ENCODE measurements around the gene PRAME. TPM values are rescaled to one million over a fixed set of nuclear protein-coding genes. Genes with fewer than 3 reads are reported as not detected.
"Not testable (repeated sequence)": the region's sequence is repeated elsewhere in the genome, so short reads cannot be mapped to it uniquely, and the experiment has no call there.

Gene PRAME
- under 1 TPM in 5 of 8 experiments, not detected in 3; 0.11 to 0.82 (median 0.66) TPM for total RNA-seq

- WGBS, 10 experiments = 7 to 83% methylated on average over 3 of the region's 32 CpGs; no CpG with 5 or more reads in 8 of the 10 experiments
- no peak within 1 kb of the TSS for H3K4me3 ChIP-seq
- in situ Hi-C loops (cut with MboI; ENCODE audit: low pct_unique_long_range_greater_than_20kb in 2 of 9, low sequenced_read_pairs in 9 of 9, unreplicated experiment in 9 of 9) = no loop called here
- peak in 4 of 8 experiments; percentile 42 to 75 (median 50) for ATAC-seq (replicated peaks in 6 of 8)
- peak within 1 kb of the TSS; percentile 60 to 63 for H3K27ac ChIP-seq
- H3K4me1 ChIP-seq (replicated peaks in 1 of 2) = no peaks in the 10 kb centered on the region
These were observed at the start of gene PRAME for GRCh38 chr22:22558972-22559603. TSS of gene PRAME (minus strand) at chr22:22559265. CDS start at chr22:22556832, 2,433 bp downstream.

GRCh38 chr22:22608022-22608421 lies 49.0 kb upstream of the PRAME start:
- H3K27ac ChIP-seq = peak overlapping the region; percentile 3 to 51
- 33 to 100% (median 71%) methylated on average over 2 to 3 of the region's 3 CpGs; no CpG with 5 or more reads in 5 of the 10 experiments for WGBS, 10 experiments
- H3K4me1 ChIP-seq (replicated peaks in 1 of 2); H3K4me3 ChIP-seq; ATAC-seq (replicated peaks in 6 of 8); in situ Hi-C loops (cut with MboI; ENCODE audit: low pct_unique_long_range_greater_than_20kb in 2 of 9, low sequenced_read_pairs in 9 of 9, unreplicated experiment in 9 of 9): not testable (repeated sequence)

- 96 to 100% (median 98%) methylated on average over 3 of the region's 3 CpGs; no CpG with 5 or more reads in 6 of the 10 experiments for WGBS, 10 experiments
- H3K27ac ChIP-seq = peak overlapping the region in 1 of 2 donors; percentile 46
- no peaks in the 10 kb centered on the region for H3K4me1 ChIP-seq (replicated peaks in 1 of 2)
- ATAC-seq (replicated peaks in 6 of 8) = no peak
- in situ Hi-C loops (cut with MboI; ENCODE audit: low pct_unique_long_range_greater_than_20kb in 2 of 9, low sequenced_read_pairs in 9 of 9, unreplicated experiment in 9 of 9) = no loop called here
- no peak overlapping the region for H3K4me3 ChIP-seq
These were observed 46.0 kb upstream of the PRAME start for GRCh38 chr22:22605074-22605404.

- Histone ChIP-seq H3K4me3 (no peak overlapping the region), H3K4me1 (replicated peaks in 1 of 2) (no peaks in the 10 kb centered on the region), H3K27ac (peak overlapping the region in 1 of 2 donors; percentile 46)
- ATAC-seq (replicated peaks in 6 of 8) = no peak
- in situ Hi-C loops (cut with MboI; ENCODE audit: low pct_unique_long_range_greater_than_20kb in 2 of 9, low sequenced_read_pairs in 9 of 9, unreplicated experiment in 9 of 9) = no loop called here
- 36 to 100% (median 54%) methylated on average over 1 to 2 of the region's 3 CpGs; no CpG with 5 or more reads in 6 of the 10 experiments for WGBS, 10 experiments
These were observed 45.4 kb upstream of the PRAME start for GRCh38 chr22:22604326-22605073.

GRCh38 chr22:22603470-22603947 lies 44.4 kb upstream of the PRAME start:
- H3K4me1 ChIP-seq (replicated peaks in 1 of 2) = no peaks in the 10 kb centered on the region
- no peak for ATAC-seq (replicated peaks in 6 of 8)
- H3K4me3 ChIP-seq = no peak overlapping the region
- in situ Hi-C loops (cut with MboI; ENCODE audit: low pct_unique_long_range_greater_than_20kb in 2 of 9, low sequenced_read_pairs in 9 of 9, unreplicated experiment in 9 of 9) = no loop called here
- WGBS, 10 experiments = 0 to 83% (median 55%) methylated on average over 1 to 2 of the region's 3 CpGs; no CpG with 5 or more reads in 2 of the 10 experiments
- peak overlapping the region; percentile 35 to 43 for H3K27ac ChIP-seq

- no peaks in the 10 kb centered on the region for H3K4me1 ChIP-seq (replicated peaks in 1 of 2)
- ATAC-seq (replicated peaks in 6 of 8) = no peak
- WGBS, 10 experiments = 30 to 93% (median 69%) methylated on average over 1 to 4 of the region's 6 CpGs; no CpG with 5 or more reads in 2 of the 10 experiments
- H3K27ac ChIP-seq = peak overlapping the region; percentile 35 to 53
- in situ Hi-C loops (cut with MboI; ENCODE audit: low pct_unique_long_range_greater_than_20kb in 2 of 9, low sequenced_read_pairs in 9 of 9, unreplicated experiment in 9 of 9) = no loop called here
- no peak overlapping the region for H3K4me3 ChIP-seq
These were observed 41.6 kb upstream of the PRAME start for GRCh38 chr22:22600531-22601261.

- no peak for ATAC-seq (replicated peaks in 6 of 8)
- in situ Hi-C loops (cut with MboI; ENCODE audit: low pct_unique_long_range_greater_than_20kb in 2 of 9, low sequenced_read_pairs in 9 of 9, unreplicated experiment in 9 of 9) = loop anchor here in 1 of 9 experiments (25.0 kb wide), 1 partner anchor 363 kb away; no protein-coding TSS in a partner anchor
- H3K4me1 ChIP-seq (replicated peaks in 1 of 2) = no peaks in the 10 kb centered on the region
- 0 to 70% (median 60%) methylated on average over 1 to 3 of the region's 3 CpGs; no CpG with 5 or more reads in 5 of the 10 experiments for WGBS, 10 experiments
- H3K4me3 ChIP-seq = no peak overlapping the region
- peak overlapping the region in 1 of 2 donors; percentile 58 for H3K27ac ChIP-seq
These were observed 40.2 kb upstream of the PRAME start for GRCh38 chr22:22599248-22599647.

- WGBS, 10 experiments = 0 to 64% (median 40%) methylated on average over 1 to 3 of the region's 5 CpGs; no CpG with 5 or more reads in 1 of the 10 experiments
- Histone ChIP-seq H3K4me1 (replicated peaks in 1 of 2) (no peaks in the 10 kb centered on the region), H3K27ac (peak overlapping the region; percentile 26 to 43), H3K4me3 (no peak overlapping the region)
- no peak for ATAC-seq (replicated peaks in 6 of 8)
- in situ Hi-C loops (cut with MboI; ENCODE audit: low pct_unique_long_range_greater_than_20kb in 2 of 9, low sequenced_read_pairs in 9 of 9, unreplicated experiment in 9 of 9) = loop anchor here in 1 of 9 experiments (25.0 kb wide), 1 partner anchor 364 kb away; no protein-coding TSS in a partner anchor
These were observed 39.1 kb upstream of the PRAME start for GRCh38 chr22:22598144-22598543.

GRCh38 chr22:22595001-22595835 lies 36.2 kb upstream of the PRAME start:
- ATAC-seq (replicated peaks in 6 of 8) = no peak
- in situ Hi-C loops (cut with MboI; ENCODE audit: low pct_unique_long_range_greater_than_20kb in 2 of 9, low sequenced_read_pairs in 9 of 9, unreplicated experiment in 9 of 9) = loop anchor here in 1 of 9 experiments (25.0 kb wide), 1 partner anchor 367 kb away; no protein-coding TSS in a partner anchor
- Histone ChIP-seq H3K4me3 (no peak overlapping the region), H3K27ac (peak overlapping the region; percentile 5 to 30), H3K4me1 (replicated peaks in 1 of 2) (no peaks in the 10 kb centered on the region)
- WGBS, 10 experiments = 17 to 86% (median 59%) methylated on average over 1 to 4 of the region's 5 CpGs; no CpG with 5 or more reads in 3 of the 10 experiments

GRCh38 chr22:22593964-22594656 lies 35.0 kb upstream of the PRAME start:
- in situ Hi-C loops (cut with MboI; ENCODE audit: low pct_unique_long_range_greater_than_20kb in 2 of 9, low sequenced_read_pairs in 9 of 9, unreplicated experiment in 9 of 9) = loop anchor here in 1 of 9 experiments (25.0 kb wide), 1 partner anchor 368 kb away; no protein-coding TSS in a partner anchor
- peak in 5 of 8 experiments; percentile 29 to 83 (median 68) for ATAC-seq (replicated peaks in 6 of 8)
- H3K4me1 ChIP-seq (replicated peaks in 1 of 2) = no peaks in the 10 kb centered on the region
- peak overlapping the region in 1 of 2 donors; percentile 5 for H3K27ac ChIP-seq
- H3K4me3 ChIP-seq = no peak overlapping the region
- 10 to 50% (median 38%) methylated on average over 2 to 7 of the region's 10 CpGs; no CpG with 5 or more reads in 3 of the 10 experiments for WGBS, 10 experiments

GRCh38 chr22:22593250-22593649 lies 34.2 kb upstream of the PRAME start:
- H3K4me3 ChIP-seq = no peak overlapping the region
- peak overlapping the region; percentile 43 to 49 for H3K27ac ChIP-seq
- in situ Hi-C loops (cut with MboI; ENCODE audit: low pct_unique_long_range_greater_than_20kb in 2 of 9, low sequenced_read_pairs in 9 of 9, unreplicated experiment in 9 of 9) = loop anchor here in 1 of 9 experiments (25.0 kb wide), 1 partner anchor 369 kb away; no protein-coding TSS in a partner anchor
- no peak for ATAC-seq (replicated peaks in 6 of 8)
- 0 to 67% (median 17%) methylated on average over 1 to 2 of the region's 2 CpGs; no CpG with 5 or more reads in 5 of the 10 experiments for WGBS, 10 experiments
- no peaks in the 10 kb centered on the region for H3K4me1 ChIP-seq (replicated peaks in 1 of 2)

Data from motor neuron (in vitro differentiated cells).